Mucosa of gallbladder (tissue), 1 donor: ENCODE results near the gene PRKCH. TPM values are rescaled to one million over a fixed set of nuclear protein-coding genes. Genes with fewer than 3 reads are reported as not detected.

Source experiments
- DNase-seq: peaks from one replicate; pipeline ENCODE4 v3.0.0-alpha.2; 2020; ENCODE audit warnings: low spot score
- total RNA-seq: library from RNA; stranded (reverse); gene quantifications from one replicate; pipeline ENCODE4 v1.2.1, GENCODE V29; 2021
- donor health status: DM: no; HTN: no; CAD: no.

The PRKCH gene
- total RNA-seq, 1 donor from 2014 or later: 28.5 TPM

DNA sequence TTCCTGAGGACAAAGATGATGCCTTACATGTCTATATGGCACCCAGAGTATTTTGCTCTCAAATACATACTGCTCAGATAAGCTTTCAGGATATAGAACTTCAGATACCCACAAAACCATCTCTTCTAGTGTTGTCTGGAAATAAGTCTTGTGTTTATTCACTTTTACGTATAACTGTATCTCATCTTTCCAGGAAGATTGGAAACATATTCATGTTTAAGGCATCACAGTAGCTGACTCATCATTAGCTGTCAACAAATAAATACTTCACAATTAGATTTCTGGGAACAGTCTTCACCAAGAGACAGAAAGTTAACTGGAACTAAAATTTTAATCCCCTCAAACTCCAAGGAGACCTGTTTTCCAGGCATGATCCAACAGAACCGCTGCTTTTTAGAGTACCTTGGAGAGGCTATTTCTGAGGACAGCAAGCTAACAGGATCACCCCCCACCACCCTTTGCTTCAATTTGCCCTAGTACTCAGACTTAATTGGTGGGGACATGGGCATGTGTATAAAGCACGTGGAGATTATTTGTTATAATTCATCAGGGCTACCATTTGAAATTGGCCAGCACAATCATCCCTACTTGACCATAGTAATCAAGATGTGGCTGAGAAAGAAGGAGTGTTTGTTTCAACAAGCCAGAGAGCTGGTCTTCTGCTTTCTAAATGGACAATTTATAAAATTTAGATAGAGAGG lies 244.6 kb downstream of the PRKCH start:
- no peak for DNase-seq

GRCh38 chr14:61566537-61567225 lies 245.3 kb downstream of the PRKCH start:
- DNase-seq: no peak

DNA sequence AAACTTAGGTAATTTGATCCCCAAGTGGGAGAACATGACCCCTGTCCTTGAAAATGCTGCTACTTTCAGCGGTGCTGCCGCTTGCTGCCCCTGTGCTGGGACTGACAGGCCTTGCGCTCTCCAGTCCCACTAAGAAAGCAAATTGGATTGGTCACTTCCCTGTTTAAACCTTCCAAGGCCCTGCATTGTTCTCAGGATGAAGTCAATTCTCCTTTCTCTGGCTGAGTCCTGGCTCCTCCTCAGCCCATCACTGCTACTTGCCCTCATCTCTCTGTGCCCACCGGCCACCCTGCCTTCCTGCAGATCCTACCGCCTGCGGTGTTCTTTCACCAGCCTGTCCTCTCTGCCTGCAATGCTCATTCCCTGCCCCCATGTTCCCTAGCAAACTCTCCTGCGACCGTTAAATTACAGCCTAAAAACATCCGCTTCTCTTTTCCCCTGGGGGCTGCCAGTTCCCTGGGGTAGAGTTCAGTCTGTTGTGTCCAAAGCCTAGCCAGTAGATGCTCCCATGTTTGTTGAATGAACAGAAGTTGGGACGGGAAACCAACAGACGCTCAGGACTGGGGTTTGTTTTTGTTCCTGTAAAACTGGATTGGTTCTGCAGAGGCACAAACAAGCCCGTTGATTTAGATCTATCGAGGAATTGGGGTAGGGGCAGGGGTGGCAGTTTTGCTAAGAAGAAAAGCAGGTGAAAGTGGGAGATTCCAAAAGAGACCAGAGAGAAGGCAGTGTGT lies 246.6 kb downstream of the PRKCH start:
- no peak for DNase-seq

DNA sequence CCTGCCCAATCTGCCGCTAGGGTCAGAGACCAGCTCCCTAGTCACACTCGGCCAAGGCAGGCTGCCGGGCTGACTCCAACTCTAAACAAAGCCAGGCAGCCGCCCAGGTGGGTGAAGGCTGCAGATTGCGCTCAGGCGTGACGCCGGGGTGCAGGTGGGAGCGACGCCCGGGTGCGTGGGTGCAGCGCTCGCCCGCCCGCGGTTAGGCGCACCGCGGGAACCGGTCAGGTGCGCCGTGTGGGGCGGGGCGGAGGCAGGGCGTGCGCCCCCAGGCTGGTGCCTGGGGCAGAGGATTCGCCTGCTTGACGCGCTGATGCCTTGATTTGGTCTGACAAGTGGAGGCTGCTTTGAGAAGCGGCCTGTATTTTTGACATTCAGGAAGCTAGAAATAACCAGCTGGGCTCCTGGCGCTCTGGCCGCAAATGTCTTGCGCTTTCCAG lies 247.2 kb downstream of the PRKCH start:
- DNase-seq: no peak

DNA sequence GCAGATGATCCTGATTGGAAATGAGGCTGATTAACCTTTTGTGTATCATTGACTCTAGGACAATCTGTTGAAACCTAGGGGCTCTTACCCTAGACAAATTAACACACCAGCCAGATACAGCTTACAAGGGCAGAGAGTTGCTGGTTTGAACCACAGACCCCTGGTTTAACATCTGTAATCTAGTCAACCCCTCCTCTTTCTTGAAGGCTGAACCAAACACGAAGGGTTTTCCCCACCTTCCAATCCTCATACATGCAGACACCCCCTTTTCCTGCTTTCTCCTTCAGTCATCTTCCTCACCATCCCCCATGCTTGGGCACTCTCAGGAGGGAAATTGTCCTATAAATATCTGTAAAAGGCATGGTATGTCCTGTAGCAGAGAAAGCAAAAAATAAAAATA lies 247.9 kb downstream of the PRKCH start:
- no peak for DNase-seq

GRCh38 chr14:61569812-61570548 lies 248.6 kb downstream of the PRKCH start:
- DNase-seq: no peak

GRCh38 chr14:61570549-61571290 lies 249.3 kb downstream of the PRKCH start:
- DNase-seq: no peak

- DNase-seq: no peak
These were observed 250.5 kb downstream of the PRKCH start for GRCh38 chr14:61571917-61572316.

GRCh38 chr14:61573321-61573720 lies 251.9 kb downstream of the PRKCH start:
- DNase-seq: no peak

GRCh38 chr14:61573748-61574513 lies 252.6 kb downstream of the PRKCH start:
- DNase-seq: no peak

GRCh38 chr14:61574514-61574807 lies 253.1 kb downstream of the PRKCH start:
- no peak for DNase-seq

- no peak for DNase-seq
These were observed 253.7 kb downstream of the PRKCH start for GRCh38 chr14:61575126-61575525.

DNA sequence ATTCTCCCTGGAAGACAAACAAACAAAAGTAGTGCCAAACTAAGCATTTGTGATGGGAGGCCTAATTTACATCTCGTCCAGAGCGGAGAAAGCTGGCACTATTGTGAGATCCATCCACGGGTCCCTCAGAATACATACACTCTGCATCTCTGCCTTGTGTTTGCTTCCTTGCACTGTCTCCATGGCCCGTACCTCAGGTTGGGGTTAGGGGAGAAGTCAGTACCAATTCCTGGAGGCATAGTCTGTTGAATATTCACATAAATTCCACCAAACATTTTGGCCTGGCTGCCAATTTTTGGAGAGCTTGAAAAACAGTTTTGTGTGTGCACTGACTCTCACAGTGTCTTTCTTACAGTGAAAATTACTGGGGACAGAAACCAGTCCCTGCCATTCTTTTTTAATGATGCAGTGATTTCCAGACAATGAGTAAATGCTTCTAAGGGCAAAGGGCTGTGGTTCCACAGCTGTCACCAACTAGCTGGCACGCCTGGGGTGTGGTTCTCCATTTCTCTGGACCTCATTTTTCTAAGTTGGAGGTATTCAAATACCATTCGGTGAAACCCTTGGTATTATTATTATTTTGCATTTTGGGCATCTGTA lies 254.3 kb downstream of the PRKCH start:
- DNase-seq: no peak

GRCh38 chr14:61577506-61577931 lies 256.1 kb downstream of the PRKCH start:
- DNase-seq: no peak

GRCh38 chr14:61578745-61579144 lies 257.4 kb downstream of the PRKCH start:
- no peak for DNase-seq

- DNase-seq: no peak
These were observed 260.0 kb downstream of the PRKCH start for GRCh38 chr14:61581340-61581739.

DNA sequence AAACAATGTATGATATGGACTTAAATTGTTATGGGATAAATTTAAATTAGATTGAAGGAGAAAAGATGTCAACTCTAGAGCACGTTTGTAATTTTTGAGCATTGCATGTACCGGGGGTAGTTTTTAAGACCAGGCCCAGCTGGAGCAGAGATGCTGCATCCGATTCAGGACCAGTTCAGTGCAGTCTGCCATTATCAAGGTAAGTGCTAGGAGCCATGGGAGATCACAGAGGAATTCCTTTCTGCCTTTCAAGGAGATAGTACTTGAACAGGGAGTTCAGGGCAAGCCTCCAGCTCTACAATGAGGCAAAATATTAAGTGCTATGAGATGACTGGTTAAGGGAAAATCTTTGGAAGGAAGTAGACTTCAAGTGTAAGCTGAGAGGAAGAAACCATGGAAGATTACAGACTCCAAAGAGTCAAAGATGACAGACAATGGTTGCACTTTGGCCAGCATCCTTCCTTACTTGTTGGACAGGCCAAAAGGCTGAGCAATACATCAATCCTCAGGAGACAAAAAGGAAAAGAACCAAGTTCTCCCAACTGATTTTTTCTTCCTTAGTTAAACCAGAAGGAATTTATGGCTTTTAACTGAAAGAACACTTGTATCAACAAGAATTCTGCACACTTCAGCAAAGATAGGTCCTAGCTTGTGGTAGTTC lies 260.7 kb downstream of the PRKCH start:
- no peak for DNase-seq

GRCh38 chr14:61582815-61583214 lies 261.4 kb downstream of the PRKCH start:
- no peak for DNase-seq

DNA sequence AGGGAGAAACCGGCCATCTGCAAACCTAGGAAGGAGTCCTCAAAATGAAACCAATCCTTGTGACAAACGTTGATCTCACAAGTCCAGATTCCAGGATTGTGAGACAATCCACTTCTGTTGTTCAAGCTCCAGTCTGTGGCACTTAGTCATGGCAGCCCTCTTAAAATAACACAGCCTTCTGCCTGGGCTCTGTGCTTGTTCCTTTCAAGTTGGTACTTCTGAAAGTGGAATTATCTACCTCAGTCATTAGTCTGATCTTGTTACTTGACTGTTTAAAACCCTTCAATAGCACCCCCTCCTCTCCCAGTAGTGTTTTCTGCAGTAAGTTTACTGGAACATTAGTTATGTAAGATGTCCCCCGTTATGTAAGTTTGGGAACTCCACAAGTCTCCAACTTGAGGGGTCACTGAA lies 263.0 kb downstream of the PRKCH start:
- no peak for DNase-seq
